ENCODE results near the gene RXRA. TPM values are rescaled to one million over a fixed set of nuclear protein-coding genes. Genes with fewer than 3 reads are reported as not detected.
"Not testable (repeated sequence)": the region's sequence is repeated elsewhere in the genome, so short reads cannot be mapped to it uniquely, and the experiment has no call there.

RXRA gene
- total RNA-seq, 1 donor from 2014 or later: 23.3 TPM

DNA sequence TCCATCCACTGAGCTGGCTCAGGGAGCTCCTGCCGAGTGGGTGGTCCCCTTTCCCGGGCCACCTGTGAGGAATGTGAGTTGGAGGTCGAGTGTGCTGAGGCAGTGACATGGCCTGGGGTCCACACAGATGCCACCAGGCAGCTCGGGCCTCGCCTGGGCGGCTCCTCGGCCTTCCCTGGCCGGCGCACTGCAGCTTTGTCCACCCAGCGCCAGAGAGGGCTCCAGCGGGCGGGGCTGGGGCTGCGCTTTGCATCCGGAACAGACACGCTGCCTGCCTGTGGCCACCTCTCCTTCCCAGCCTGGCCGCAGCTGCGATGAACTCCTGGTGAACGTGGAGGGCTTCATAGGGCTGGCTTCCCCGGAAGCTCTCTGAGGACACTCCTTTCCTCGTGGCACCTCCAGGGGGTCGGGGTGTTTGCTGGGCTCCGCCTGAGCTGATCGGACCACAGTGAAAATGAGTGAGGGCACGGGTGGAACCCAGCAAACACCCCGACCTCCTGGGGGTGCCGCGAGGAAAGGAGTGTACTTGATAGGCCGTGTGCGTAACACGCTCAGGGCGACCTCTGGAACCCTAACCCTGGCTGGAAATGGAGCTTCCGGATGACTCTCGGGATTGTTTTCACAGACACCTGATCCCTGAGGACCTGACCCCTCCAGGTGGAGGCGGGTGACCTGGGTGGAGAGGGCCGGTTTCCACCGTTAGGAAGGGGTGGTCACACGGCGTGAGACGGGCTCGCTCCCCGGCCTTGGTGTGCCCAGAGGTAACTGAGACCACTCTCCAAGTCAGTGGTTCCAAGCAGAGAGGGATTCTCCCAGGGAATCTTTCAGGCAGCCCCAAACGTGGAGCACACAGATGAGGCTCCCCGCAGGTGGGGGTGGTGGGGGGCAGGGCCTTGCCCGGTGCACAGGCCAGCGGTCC lies 31.8 kb upstream of the RXRA start:
- peak; percentile 48 for DNase-seq

DNA sequence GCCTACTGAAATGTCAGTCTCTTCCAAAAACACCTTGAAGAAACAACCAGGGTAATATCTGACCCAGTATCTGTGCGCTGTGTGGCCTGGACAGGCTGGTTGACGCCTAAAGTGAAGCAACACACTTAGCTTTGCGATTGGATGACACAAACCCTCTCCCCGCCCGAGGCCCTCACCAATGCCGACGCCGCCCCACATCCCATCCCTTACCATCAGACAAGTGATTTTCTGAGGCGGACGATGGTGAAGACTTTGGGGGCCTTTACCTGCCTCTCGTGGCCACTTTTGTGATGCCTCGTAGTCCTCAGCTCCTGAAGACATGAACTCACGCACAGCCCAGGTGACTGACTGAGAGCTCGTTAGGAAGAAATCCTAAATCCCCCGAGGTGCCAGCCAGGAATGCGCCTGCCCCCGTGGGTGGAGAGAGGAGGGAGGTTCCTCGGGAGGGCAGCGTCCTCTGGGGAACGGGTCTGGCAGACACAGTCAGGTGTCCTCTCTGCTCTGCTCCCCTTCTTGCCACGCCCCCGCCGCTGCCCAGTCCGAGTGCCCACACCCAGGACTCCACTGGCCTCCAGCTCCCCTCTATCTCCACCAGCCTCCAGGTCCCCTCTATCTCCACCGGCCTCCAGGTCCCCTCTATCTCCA lies 31.0 kb upstream of the RXRA start:
- no peak for DNase-seq

DNA sequence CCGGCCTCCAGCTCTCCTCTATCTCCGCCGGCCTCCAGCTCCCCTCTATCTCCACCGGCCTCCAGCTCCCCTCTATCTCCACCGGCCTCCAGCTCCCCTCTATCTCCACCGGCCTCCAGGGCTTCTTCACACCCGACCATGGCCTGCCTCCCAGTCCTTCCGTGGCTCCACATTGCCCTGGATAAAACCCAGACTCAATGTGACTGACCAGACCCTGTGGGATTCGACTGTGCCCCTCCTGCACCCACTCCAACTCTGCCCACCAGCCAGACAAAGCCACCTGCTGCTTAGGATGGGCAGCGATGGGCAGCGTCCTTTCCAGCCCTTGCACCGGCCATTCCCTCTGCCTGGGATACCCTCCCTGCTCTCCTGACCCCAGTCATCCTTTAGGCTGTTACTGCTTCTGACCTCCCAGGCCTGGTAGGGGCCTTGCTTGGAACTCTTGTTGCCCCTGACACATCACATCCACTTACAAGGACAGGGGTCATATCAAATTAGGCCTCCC lies 30.5 kb upstream of the RXRA start:
- DNase-seq: no peak

DNA sequence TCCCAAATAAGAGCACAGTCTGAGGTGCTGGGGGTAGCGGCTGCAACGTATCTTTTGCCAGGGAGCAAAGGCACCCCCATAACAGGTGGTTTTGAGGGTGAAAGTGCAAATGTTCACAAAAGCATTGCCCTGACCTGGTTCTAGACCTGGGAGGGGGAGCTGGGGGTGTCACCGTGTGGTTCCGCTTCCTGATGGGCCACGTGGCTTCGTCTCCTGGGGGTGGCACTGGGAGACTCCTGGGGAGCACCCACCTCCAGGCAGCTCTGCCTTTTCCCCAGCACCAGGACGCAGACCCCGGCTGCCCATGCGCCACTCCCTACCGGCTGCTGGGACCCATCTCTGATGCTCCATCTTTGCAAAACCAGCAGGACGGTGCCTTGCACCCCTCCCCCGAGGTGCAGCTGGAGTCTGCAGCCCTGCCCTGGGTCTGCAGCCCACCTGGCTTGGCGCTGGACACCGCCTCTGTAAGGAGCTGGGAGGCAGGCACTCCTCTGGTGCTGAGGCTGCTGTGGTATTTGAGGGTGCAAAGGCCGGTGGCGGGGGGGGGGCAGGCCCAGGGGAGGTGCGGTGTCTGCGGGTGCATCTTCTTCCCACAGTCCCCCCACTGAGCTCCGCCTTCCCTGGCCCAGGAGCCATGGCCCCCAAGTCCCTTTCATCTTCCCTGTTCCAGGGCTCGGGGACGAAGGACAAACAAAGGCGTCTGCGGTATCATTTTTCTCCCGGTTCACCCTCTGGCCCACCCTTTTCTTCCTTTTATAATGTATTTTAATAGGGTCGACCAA lies 29.8 kb upstream of the RXRA start:
- no peak for DNase-seq

DNA sequence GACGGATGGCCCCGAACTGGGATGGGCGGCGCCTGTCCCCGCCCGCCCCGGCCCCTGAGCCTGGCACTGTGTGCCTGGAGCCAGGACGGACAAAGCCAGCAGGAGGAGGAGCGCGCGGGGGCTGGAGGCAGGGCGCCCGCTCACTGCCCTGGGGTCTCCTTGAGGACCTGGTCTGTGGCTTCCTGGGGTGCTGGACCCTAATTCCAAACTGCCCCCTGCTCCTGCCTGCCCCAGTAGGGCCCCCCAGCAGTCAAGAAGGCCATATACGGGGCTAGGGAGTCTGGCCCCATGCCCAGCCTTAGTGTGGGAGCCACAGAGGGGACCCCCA lies 29.2 kb upstream of the RXRA start:
- no peak for DNase-seq

DNA sequence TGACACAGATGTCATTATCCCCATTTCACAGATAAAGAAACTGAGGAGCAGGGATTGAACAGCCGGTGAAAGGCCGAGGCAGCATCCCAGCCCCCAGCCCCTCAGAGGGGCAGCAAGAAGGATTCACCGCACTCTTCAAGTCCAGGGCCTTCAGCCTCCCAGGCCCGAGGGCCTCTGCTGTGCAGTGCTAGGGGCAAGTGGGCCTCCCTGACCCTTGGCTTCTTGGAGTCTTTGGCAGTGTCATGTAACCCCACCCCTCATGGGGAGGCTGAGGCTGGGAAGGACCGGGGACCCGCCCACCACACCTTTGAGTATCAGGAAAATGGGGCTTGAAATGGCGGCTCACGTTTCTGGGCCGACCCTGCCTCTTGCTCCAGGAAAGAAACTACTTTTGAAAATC lies 28.7 kb upstream of the RXRA start:
- DNase-seq: no peak

DNA sequence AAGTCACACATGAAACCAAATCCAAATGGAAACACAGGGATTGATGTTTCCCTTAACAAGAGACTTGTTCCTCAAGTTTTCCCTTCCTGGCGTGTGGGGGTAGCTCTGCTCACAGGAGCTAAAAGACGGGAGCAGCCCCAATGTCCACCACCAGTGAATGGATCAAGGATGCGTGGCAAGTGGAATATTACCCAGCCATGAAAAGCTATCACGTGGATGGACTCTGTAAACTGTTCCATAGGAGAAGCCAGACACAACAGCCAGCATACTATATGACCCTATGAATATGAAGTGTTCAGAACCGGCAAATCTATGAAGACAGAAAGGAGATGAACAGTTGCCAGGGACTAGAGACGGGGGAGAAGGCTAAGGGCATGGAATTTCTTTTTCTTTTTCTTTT lies 28.3 kb upstream of the RXRA start:
- no peak for DNase-seq

DNA sequence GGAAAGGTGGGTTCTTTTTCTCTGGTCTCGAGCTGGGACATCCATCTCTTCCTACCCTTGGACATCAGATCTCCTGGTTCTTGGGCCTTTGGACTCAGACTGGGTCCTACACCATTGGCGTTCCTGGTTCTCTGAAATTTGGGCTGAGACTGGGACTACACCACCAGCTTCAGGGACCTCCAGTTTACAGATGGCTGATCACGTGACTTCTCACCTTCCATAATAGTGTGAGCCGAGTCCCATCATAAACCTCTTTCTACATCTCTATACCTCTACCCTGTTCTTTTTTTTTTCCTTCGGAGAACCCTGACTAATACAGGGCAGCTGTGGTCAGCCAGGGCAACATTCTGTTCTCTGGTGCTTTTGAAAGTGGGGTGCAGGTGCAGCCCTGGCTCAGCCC lies 27.2 kb upstream of the RXRA start:
- DNase-seq: no peak

DNA sequence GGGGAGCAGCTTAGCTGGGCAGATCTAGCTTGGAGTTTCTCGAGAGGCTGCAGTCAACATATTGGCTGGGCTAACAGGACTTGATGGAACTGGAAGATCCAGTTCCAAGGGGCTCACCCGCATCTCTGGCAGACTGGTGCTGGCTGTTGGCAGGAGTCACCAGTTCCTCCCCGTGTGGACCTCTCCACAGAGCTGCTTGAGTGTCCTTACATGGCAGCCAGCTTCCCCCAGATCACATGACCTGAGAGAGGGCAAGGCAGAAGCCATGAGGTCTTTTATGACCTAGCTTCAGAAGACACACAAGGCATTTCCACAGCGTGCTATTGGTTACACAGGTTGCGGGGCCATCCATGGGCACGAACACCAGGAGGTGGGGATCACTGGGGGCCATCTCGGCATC lies 26.4 kb upstream of the RXRA start:
- no peak for DNase-seq

DNA sequence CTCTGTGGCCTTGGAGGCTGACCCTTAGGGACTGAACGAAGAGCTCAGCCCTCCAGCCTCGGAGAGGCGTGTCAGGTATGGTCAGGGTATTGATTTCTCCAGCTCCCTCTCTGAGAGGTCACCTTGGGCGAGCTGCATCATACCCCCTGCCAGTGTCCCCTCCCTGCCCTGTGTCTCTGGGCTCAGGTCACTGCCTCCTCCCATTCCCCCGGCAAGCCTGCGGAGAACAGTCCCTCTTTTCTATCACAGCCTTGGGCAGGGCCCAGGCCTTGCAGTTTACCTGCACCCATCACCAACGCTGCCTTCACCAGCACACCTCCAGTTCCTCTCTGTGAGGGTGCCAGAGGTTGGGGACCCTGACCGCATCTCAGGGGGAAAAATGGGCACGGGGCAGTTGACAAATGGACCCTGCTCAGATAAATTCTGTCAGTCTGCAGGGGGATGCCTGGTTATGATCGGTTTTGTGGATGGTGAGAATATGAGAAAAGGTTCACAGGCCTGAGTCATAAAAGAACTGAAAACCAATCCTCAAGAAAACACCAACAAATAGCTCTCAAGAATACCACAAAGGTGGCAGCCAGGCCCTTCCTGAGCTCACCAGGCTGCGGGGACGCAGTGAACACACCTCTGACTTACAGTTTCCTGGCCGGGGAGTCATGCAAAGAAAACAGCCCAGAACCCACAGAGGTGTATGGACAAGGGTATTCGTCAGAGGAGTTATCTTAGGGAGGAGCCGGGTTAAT lies 24.7 kb upstream of the RXRA start:
- DNase-seq: no peak

DNA sequence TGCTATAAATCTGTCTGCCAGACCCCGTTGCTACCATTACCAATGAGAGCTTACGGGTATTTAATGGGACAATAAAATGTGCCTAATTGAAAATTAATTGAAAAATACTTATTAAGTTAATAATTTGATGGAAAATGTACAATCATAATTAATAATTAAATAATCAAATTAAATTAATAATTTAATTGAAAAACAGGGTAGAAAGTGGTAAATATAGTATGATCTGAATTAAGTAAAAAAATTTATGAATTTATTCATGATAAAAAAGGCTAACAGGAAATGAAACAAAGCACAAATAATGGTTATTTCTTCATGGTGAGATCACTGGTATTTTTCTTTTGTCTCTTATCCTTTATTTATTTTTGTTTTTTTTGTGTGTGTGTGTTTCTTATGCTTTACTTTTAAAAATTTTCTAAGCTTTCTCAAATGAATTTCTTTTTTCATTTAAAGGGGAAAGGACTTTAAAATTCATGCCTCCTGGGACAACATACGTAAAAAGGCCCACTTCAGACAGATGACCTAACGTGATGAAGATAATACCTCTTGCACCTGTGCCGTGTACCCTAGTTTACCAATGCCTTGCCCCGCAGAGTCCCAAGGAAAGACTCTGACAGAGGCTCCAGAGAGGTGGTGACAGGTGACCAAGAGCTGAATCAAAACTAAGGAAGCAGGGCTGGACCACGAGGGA lies 24.0 kb upstream of the RXRA start:
- no peak for DNase-seq

DNA sequence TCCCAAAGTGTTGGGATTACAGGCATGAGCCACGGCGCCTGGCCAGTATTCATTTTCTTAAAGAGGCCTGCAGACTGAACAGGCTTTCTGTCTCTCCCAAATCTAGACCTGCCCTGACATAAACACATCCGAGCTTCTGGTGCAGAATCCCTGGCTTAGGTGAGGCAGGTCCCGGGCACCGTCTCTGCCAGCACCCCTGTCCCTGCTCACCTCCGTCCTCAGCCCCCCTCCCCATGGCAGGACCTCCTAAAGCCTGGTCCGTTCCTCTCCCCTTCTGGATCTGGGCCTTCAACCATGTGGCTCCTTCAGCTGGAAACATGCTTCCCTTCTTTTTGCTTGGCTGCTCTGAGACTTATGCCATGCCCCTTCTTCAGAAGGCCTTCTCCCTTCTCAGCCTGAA lies 22.7 kb upstream of the RXRA start:
- DNase-seq: no peak

DNA sequence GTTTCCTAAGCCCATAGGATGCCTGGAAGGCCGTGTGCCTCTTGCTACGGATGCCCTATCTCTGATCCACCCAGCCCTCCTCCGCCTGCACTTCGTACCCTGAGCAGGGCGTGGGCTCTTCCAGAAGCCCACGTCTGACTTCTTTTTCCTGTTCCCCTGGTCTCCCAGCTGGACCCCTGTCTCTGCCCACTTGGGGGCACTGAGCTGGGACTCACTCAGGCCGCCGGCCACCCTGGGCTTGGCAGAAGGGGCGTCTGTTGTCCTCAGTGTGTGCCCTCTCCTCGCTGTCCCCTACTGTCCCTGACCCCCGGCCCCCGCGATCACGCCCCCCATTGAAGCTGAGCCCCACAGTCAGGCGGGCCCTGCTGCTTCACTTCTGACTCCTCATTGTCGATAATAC lies 22.0 kb upstream of the RXRA start:
- DNase-seq: no peak

DNA sequence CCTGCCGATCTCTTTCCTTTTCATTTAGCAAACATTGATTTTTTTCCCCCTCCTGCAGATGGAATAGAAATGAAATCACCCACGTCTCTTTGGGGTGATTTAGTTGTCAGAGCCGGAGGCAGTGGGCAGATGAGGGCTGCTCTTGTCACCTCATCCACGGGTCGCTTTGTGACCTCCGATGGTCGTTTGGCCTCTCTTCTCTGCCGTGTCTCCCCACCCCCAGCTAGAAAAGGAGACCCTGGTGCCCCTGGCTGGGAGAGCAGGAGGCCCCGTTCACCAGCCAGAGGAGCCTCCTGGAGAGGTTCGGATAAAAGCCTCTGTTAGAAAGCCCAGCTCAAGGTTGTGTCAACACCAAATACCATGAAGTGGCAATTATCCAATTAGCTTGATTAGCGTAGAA lies 21.6 kb upstream of the RXRA start:
- DNase-seq: no peak

DNA sequence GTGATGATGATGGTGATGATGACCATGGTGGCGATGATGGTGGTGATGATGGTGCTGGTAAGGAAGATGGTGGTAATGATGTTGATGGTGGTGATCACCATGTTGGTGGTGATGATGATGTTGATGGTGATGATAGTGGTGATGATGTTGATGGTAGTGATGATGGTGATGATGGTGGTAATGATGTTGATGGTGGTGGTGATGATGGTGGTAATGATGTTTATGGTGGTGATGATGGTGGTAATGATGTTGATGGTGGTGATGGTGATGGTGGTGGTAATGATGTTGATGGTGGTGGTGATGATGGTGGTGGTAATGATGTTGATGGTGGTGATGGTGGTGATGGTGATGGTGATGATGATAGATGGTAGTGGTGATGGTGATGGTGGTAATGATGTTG lies 20.7 kb upstream of the RXRA start:
- DNase-seq: no peak

DNA sequence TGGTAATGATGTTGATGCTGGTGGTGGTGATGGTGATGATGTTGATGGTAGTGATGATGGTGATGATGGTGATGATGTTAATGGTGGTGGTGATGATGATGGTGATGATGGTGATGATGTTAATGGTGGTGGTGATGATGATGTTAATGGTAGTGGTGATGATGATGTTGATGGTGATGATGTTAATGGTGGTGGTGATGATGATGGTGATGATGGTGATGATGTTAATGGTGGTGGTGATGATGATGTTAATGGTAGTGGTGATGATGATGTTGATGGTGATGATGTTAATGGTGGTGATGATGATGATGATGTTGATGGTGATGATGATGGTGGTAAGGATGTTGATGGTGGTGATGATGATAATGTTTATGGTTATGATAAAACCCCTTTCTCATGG lies 20.2 kb upstream of the RXRA start:
- DNase-seq: not testable (repeated sequence)

DNA sequence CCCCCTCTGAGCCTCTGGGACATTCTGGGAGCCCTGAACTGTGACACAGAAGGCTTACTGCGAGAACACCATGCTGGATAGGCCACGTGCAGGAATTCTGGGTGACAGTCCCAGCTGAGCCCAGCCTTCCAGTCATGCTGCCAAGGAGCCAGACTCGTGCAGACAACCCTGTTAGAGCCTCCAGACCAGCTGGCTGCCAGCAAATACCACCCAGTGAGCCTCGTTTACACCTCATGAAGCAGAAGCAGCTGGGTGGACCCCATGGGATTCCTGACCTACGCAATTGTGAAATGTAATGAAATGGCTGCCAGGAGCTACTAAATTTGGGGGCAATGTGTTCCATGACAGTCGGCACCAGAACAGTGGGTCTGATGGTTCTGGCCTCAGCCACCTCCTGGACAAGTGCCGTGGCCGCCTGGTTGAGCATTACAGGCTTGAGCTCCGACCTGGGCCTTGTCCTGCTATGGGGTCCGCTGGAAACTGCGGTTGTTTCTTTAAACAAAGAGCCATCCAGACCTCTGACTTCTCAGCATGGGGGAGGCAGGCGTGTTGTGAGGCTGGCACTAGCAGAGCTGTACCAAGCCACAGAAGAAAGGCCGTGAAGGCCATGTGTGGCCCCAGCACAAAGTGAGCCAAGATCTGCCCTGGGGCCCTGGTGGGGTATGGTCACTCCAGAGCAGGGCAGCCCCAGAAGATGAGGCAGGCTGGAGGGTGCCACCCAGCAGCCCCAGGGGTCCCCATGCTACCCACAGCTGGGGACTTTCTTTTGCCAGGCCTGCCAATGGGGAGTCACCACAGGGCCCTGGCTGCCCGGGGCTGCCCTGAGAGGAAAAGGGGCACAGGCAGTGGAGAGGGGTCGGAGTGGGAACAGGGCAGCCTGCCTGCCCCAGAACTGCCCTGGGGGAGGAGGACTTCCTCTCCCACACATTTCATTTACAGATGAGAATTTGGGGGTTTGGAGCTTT lies 19.3 kb upstream of the RXRA start:
- no peak for DNase-seq

DNA sequence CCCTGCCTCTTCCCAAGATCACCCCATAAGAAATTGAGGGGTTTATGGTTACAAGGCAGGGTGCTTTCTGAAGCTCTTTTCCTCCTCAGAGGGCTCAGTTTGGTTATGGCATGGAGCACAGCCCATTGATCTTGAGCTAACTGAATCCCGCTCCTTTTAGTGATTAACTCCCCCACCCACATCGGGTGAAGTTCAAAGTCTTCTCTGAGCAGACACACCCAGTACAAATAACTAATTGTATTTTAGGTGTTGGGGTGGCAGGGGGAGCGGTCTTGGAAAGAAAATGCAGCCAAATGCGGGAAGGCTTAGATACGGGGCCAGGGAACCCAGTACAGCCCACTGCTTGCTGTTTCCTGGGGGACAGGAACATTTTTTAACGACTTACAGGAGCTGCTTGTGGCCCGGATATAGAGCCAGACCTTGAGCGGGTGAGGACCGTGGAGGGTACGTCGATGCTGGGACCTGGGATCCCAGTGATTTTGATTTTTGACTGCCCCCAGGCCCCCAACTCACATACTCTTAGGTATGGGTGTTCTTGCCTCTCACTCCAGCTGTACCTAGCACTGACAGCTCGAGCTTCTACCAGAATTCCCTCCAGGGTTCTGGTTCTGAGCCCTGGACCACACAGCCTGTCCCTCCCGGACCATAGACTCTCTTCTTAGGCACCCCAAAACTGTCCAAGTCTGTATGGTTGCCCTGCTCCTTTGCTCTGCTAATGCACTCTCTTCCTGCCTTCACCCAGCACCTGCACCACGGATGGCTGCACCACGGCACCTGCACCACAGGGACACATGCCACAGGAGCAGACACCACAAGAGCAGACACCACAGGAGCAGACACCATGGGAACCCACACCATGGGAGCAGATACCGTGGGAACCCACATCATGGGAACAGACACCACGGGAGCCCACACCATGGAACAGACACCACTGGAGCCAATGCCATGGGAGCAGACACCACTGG lies 18.3 kb upstream of the RXRA start:
- no peak for DNase-seq

DNA sequence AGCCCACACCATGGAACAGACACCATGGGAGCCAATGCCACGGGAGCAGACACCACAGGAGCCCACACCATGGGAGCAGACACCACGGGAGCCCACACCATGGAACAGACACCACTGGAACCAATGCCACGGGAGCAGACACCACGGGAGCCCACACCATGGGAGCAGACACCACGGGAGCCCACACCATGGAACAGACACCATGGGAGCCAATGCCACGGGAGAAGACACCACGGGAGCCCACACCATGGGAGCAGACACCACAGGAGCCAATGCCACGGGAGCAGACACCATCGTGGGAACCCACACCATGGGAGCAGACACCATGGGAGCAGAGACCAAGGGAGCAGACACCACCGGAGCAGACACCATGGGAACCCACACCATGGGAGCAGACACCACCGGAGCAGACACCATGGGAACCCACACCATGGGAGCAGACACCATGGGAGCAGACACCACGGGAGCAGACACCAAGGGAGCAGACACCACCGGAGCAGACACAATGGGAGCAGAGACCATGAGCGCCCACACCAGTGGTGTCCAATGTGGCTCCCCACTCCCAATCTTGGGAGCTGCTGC lies 17.5 kb upstream of the RXRA start:
- not testable (repeated sequence) for DNase-seq

Data from dermis blood vessel endothelial cell (primary cell).